Anterior cingulate cortex (tissue), 58 donors: ENCODE data around the gene DPEP2NB.
"Not testable (repeated sequence)": the region's sequence is repeated elsewhere in the genome, so short reads cannot be mapped to it uniquely, and the experiment has no call there.

ENCODE experiments used
- DNase-seq, 58 donors: peaks; one replicate each; lab custom pipeline; 2025; lab: John Stamatoyannopoulos, UW

Gene DPEP2NB, protein sequence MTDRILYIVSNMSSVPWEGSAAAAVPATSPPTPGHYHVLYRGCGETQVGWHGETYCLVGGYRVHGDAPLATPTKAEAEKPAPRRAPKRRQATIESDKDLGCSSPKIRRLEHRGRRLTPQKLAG

GRCh38 chr16:68015681-68016080 is at the start of gene DPEP2NB:
Gene DPEP2NB (minus strand): TSS chr16:68015911. CDS start chr16:68015770, 141 bp downstream.
- no peak for DNase-seq

GRCh38 chr16:68064791-68065365 is 49.2 kb upstream of the DPEP2NB start:
- peak in 41 of 58 donors; percentile 8 to 61 (median 25) for DNase-seq

GRCh38 chr16:68062910-68063393 is 47.2 kb upstream of the DPEP2NB start:
- no peak for DNase-seq

DNA sequence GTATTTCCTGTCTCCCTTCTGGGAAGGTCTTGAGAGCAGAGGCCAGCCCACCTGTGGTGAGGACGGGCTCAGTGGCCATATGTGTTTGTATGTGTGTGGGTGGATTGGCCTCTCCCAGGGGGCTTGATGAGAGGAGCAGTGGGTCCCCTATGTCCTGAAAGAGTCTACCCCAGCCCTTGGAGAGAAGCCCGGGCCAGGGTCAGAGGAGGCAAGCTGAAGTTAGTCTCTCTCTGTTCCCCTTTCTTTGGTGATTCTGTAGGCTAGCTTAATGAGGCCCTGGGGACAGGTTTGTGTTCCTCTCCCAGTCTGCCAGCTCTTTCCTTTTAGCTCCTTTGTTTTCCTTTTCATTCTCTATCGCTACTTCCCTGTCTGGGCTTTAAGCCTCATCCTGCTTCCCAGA is 45.7 kb upstream of the DPEP2NB start:
- no peak for DNase-seq

- no peak for DNase-seq
Observed at GRCh38 chr16:68059804-68060203, 44.1 kb upstream of the DPEP2NB start.

GRCh38 chr16:68055395-68055794 is 39.7 kb upstream of the DPEP2NB start:
- no peak for DNase-seq

DNA sequence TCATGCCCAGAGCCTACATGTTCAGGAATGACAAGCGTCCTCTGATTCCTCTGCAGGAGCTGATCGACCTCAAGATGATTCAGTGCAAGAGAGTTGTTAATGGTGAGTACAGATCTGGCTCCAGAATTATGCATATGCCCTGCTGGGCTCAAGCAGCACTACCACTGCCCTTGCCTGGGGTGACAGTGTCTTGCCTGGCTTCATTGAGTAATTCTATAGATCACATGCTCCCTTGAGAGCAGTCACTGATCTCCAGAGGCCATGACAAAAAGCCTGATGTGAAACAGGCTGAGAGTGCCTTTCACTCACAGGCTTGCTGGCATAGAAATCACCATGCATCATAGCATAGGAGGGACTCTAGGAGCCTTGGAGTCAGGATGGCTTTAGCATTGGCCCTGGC is 33.7 kb upstream of the DPEP2NB start:
- DNase-seq: no peak

GRCh38 chr16:68047987-68048386 is 32.3 kb upstream of the DPEP2NB start:
- no peak for DNase-seq

DNA sequence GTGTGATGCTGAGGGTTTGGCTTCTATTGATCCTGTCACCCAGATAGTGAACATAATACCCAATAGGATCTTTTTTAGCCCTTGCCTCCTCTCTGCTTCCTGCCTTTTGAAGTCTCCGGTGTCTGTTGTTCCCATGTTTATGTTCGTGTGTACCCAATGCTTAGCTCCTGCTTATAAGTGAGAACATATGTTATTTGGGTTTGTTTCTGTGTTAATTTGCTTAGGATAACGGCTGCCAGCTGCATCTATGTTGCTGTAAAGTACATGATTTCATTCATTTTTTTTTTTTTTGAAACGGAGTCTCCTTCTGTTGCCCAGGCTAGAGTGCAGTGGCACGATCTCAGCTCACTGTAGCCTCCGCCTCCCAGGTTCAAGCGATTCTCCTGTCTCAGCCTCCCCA is 30.4 kb upstream of the DPEP2NB start:
- DNase-seq: no peak

- DNase-seq: no peak
Observed at GRCh38 chr16:68041783-68042182, 26.1 kb upstream of the DPEP2NB start.

DNA sequence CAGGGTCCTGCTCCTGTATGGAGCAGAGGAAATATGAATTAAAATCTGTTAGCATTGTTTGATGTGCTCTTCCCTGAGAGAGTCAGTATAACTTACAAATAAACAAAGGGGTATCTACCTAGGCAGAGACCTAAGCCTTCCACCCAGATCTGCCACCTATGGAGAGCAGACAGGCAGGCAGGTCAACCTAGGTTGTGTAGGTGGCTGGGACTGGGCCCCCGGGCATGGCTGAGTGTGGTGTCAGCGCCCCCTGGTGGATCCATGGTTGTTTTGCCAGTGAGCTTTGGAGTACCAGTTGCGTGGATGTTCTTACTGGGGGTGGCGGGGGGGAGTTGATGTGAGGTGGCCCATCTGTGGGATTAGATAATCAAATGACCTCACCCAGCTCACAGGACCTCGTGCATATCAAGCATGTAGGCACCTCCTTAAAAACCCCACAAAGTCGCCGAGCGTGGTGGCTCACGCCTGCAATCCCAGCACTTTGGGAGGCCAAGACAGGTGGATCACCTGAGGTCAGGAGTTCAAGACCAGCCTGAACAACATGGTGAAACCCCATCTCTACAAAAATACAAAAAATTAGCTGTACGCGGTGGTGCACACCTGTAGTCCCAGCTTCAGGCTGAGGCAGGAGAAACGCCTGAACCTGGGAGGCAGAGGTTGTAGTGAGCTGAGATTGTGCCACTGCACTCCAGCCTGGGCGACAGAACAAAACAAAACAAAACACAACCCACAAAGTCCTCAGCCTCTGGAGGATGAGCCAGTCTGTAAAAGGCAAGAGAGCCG is 25.0 kb upstream of the DPEP2NB start:
- DNase-seq: peak in 54 of 58 donors; percentile 3 to 82 (median 50)

DNA sequence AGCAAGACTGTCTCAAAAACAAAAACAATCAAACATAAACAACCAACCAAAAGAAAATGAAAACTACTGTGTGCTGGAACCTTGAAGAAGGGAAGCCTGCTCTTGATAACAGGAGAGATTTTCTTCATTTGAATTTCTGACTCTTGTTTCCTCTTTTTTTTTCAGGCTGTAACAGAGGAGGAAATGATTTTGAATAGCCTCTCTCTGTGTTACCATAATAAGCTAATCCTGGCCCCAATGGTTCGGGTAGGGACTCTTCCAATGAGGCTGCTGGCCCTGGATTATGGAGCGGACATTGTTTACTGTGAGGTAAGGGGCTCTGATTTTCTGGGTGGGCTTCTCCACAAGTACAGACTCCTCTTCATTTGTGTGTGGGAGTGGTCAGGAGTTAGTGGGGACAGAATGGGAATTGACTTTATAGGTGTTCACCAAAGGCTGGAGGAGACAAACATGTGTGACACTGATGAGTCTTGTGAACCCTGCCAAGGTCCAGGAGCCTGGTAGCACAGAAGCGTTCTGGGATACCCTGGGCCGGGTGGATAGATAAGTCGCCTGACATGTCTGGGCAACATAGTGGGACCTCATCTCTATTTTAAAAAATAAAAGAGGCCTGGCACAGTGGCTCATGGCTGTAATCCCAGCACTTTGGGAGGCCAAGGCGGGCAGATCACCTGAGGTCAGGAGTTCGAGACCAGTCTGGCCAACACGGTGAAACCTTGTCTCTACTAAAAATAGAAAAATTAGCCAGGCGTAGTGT is 22.3 kb upstream of the DPEP2NB start:
- DNase-seq: no peak

DNA sequence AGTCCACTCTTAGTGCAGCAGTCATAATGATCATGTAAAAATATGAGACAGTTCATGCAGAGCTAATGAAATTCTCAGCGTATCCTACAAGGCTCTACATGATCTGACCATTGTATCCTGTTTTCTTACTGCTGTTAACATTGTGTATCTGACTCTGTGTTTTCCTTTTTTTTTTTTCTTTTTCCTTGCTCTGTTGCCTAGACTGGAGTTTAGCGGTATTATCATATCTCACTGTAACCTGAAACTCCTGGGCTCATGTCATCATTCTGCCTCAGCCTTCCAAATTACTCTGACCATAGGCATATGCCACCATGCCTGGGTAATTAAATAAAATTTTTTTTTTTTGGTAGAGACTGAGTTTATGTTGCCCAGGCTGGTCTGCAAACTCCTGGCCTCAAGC is 19.5 kb upstream of the DPEP2NB start:
- DNase-seq: no peak

GRCh38 chr16:68033101-68033500 is 17.4 kb upstream of the DPEP2NB start:
- DNase-seq: no peak

- DNase-seq: no peak
Observed at GRCh38 chr16:68031951-68032350, 16.2 kb upstream of the DPEP2NB start.

DNA sequence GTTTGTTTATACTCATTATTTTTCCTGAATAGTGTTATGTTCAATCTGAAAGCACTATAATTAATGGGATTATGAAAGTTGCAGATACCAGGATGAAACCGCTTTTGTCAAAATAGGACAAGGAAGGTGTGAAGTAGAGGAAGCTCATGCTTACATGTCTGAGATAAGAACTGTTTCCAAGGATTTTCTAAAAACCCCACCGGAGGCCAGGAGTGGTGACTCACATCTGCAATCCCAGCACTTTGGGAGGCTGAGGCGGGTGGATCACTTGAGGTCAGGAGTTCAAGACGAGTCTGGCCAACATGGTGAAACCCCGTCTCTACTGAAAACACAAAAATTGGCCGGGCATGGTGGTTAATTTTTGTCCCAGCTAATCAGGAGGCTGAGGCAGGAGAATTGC is 14.4 kb upstream of the DPEP2NB start:
- not testable (repeated sequence) for DNase-seq

GRCh38 chr16:68028996-68029395 is 13.3 kb upstream of the DPEP2NB start:
- no peak for DNase-seq

DNA sequence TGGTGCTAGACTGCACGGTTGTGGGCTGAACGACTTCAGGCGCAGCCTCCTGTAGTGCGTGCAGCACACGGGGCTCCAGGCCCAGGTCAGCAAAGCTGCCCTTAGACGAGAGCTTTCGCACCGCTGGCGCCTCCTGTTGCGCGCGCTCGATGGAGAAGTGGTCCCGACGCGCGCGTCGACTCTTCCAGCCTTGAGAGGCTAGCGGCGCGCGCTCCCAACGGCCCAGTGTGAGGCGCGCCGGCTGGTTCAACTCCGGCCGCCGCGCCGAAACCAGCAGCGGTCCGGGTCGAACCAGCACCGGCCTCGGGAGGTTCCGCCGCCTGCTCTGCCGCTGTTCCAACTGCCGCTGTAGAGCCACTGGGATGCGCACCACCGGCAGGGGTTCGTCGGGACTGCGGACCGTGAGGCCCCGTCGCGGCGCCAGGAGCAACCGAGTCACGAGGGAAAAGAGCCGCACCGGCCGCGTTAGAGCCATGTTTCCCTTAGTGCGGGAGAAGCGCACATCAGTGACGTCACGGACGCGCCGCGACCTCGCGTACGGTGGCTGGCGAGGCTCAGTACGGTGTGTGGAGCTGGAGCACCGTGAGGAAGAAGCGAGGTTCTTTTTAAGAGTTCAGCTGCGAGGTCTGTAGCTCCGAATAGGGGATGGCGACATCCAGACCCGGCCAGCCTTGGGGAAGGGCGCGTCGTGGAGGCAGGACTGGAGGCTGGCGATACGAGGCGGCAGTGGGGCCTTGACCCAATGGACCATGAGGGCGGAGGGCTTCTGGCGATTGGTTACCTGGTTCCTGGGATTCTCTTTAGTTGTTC is 7.2 kb upstream of the DPEP2NB start, which contains the start of the genes DDX28 and DUS2:
TSS of gene DDX28 (minus strand) at position 505 of the 810 bp plus-strand sequence. CDS start at position 475, 30 bp downstream.
TSS of gene DUS2 (plus strand) at position 557 of the 810 bp plus-strand sequence. CDS start 14,740 bp downstream, outside the sequence.
- DNase-seq: peak in 57 of 58 donors; percentile 48 to 94 (median 86)

GRCh38 chr16:68022278-68022727 is 6.6 kb upstream of the DPEP2NB start:
- peak in 3 of 58 donors; percentile 29 to 42 (median 30) for DNase-seq

DNA sequence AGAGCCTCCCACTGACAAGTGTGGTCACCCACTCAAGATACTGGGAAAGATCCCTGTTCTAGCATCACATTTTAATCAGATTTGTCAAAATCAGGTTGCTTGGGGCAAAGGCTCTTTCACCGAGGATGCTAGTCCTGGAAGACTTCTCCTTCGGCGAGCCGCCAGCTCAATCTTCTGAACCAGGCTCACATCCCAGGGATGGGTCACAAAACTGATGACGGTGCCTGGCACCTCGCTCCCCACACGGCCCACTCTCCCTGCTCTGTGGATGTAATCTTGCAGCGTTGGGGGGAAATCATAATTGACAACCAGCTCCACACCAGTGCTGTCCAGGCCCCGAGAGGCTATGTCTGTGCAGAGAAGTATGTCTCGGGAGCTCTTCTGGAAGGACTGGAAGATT is 5.8 kb upstream of the DPEP2NB start:
- DNase-seq: no peak
